NCI-H1930 (cell line): ENCODE measurements around the gene GBGT1.

ENCODE experiments used
- DNase-seq, 2 experiments: peaks; one replicate each; lab custom pipeline; 2025; lab: John Stamatoyannopoulos, UW

Gene GBGT1

GRCh38 chr9:133143639-133144141 is 20.0 kb downstream of the GBGT1 start:
- DNase-seq: no peak

DNA sequence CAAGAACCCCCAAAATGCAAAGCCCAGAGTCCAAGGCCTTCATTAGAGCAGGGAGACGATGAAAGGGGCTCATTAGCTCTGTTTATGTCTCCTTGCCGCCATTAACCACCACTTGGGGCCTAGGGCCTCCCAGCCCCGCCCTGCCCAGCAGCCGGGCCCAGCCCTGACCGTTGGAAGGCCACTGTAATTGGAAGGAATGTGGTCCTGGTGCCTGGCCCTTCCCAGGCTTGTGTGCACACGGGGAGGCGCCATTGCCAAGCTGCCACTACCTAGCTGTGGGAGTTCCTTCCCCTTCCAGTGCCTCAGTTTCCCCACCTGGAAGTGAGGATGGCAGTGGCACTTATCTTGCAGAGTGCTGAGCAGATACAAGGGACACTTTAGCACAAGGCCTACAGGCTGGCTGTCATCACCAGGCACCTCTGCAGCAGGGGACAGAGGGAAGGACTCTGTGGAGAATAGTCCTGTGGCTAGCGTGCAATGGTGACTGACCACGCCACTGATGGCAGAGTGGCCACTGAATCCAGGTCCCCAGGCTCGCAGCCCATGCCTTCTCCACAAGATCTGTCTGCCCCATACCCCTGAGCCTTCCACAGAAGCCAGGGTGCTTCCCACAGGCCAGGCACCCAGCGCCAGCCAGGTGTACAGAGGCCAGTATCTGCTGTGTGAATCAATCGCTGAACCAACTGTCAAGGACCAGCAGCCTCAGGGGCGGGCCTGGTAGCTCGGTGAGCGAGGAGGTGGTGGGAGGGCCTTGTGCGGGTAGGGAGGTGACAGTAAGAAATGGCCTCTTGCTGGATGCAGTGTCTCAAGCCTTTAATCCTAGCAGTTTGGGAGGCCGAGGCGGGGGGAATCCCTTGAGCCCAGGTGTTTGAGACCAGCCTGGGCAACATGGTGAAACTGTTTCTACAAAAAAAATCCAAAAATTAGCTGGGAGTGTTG is 20.8 kb downstream of the GBGT1 start:
- no peak for DNase-seq

DNA sequence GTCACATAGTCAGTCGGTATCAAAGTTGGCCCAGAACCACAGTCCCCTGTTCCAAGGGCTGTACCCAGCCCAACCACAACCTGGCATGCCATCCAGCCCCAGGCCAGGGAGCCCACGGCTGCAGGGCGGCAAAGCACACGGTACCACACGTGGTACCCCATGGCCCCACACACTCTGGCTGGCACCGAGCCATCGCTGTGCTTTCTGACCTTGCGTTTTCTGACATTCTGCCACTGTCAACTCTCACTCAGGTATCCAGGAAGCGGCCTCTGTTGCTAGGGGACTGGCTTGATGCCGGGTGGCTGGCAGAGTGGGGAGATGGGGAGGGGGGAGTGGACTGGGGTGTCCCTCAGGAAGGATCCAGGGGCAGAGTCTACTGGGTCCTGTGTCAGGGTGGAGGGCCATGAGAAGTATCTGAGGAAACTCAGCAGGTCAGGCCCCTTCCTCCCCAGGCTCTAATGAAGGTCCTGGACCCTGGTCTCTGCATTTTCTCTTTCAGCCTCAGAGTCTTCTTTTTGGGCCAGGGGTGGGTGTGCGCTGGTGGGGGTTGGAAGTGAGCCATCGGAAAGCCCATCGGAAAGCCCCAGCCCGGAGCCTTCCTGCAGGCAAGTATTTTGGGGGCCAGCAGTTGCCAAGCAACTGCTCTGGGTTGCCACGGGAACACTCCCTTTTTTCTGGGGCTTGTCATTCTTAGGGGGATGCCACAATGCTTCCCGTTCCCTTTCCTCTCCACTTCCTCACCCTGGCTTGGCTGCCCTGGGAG is 21.7 kb downstream of the GBGT1 start:
- no peak for DNase-seq

DNA sequence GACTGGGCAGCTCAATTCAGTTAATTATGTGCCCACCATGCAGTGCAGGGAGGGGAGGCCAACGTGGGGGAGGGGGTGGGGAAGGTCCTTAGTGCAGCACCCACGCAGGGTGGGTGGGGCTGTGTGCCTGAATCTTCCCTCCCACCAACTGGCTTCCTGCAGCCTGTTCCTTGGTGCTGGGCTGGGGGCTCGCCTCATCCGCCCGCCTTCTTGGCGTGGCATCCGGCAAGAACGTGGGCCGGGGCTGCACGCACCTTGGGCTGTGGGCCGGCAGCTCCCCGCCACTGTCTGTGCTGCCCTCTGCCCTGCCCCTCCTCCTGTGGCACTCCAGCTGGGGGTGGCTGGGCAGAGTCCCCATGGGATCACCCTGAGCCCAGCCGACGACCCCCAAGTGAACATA is 23.1 kb downstream of the GBGT1 start:
- DNase-seq: no peak

DNA sequence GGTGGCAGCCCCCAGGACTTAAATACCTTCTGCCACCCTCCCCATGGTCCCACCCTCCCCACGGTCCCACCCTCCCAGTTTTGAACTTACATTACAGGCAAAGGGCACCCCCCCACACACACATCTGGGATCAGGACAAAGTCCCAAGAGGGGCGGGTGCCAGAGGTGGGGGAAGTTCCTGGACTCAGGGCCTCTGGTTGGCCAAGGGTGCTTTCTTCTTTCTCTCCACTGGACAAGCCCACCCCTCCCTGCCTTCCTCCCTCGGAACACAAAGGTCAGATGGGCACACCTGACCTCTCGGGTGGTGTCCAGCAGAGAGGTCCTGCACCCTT is 23.6 kb downstream of the GBGT1 start:
- no peak for DNase-seq

DNA sequence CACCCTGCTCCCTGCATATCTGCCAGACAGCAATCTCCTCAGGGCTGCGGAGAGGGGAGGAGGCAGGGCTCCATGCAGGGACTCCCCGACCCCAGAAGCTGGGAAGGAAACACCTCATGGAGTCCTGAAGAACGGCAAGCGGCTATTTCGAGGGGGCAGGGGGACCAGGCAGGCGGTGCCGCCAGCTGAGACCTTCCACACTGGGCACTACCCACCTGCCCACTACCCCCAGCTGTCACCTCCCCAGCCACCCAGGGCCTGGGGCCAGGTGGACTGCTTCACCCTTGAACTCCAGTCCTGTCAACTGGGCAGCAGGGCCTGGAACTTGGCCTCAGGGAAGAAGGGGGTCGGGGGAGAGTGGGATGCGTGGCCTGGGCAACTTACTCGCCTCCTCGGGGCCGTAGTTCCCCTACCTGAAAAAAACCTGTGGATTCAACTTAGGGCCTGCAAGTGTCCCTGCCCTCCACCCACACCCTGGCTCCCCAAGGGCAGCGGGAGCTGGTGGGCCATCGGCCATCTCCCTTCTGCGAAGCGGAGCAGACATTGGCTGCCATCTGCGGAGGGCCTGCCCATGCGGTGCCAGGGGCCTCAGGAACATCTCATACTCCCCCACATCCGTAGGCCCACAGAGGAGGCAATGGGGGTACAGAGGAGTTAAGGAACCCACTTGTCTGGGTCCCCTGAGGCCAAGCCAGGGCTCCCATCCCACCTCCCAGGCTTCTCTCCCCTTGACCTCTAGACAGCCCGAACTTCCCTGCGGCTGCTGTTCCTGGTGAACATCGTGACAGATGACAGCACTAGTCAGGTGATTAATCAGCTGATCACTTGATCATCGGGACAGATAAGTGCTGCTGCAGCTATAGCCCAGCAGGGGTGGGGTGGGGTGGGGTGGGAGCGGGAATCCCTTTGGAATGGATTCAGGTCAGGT is 24.2 kb downstream of the GBGT1 start:
- DNase-seq: no peak

GRCh38 chr9:133137451-133138231 is 26.1 kb downstream of the GBGT1 start:
- DNase-seq: no peak

DNA sequence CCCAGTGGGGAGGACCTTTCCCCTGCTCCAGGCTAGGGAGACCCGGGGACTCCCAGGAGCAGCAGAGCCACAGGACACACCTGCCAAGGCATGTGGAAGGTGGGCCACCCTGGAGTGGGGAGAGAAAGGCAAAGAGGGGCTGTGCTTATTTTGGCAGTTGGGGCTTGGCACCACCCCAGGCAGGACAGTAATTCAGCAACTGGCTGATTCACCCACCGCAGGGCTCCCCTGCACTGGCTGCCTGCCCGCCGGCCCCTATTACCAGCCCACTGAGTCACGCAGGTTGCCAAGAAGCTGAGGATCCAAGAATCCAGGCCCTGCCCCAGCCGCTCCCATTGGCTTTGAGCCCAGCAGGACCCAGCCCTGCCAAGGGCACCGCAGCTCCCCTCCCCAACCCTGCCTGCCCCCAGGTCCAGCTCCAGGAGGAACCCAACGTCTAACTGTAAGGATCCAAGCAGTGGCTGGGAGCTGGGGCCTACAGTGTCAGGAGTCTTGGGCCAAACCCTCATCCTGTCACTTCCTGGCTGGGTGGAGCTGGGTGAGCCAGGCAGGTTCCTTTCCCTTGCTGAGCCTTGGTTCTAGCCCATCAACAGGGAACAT is 28.5 kb downstream of the GBGT1 start:
- DNase-seq: no peak

- no peak for DNase-seq
Observed at GRCh38 chr9:133134388-133135145, 29.1 kb downstream of the GBGT1 start.

DNA sequence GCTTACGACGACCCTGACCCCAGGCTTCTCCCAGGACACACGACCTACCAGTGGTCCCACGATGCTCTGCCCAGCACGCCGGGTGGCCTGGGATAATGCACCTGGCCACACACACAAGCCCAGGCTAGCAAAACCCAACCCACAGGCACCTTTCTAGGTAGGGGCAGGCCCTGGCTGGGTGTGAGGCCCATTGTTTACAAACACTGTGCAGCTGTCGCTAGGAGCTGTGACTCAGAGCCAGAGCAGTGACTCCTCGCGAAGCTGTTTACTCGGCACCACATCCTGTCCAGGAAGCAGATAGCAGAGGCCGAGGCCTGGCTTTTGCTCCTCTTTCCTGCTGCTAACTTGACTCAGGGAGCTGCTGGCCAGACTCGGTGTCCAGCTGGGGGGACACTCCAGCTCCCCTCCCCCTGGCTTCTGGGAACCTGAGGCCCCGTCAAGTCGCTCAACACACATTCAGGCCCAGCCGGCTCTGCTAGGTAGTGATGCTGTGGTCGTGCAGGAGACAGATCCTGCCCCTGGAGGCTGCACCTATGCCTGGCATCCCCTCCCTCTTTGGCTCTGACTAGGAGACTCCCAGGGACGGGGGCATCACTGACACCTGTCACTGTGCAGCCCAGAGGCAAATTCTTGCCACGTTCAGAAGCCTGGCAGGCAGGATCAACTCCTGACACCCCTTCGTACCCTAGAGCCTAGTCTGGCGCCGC is 29.9 kb downstream of the GBGT1 start:
- DNase-seq: peak in 1 of 2 experiments; percentile 16

GRCh38 chr9:133132174-133132573 is 31.5 kb downstream of the GBGT1 start:
- DNase-seq: no peak

DNA sequence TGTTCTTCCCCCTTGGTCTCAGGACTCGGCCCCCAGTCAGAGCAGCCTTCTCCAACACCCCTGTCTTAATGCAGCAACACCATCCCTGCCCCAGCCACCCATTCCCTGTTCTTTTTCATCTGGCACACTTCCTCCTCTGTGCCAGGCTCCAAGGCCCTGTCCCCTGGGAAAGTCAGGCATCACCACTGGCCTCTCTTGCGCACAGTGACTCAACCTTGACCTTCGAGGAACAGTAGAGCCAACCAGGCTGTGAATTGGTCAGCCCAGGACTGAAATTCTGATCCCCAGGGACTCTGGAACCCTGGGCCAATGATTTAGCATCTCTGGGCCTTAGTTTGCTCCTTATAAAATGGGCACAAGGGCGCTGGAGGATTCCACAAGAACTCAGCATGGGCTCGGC is 32.2 kb downstream of the GBGT1 start:
- no peak for DNase-seq

GRCh38 chr9:133130685-133131244 is 32.9 kb downstream of the GBGT1 start:
- no peak for DNase-seq

DNA sequence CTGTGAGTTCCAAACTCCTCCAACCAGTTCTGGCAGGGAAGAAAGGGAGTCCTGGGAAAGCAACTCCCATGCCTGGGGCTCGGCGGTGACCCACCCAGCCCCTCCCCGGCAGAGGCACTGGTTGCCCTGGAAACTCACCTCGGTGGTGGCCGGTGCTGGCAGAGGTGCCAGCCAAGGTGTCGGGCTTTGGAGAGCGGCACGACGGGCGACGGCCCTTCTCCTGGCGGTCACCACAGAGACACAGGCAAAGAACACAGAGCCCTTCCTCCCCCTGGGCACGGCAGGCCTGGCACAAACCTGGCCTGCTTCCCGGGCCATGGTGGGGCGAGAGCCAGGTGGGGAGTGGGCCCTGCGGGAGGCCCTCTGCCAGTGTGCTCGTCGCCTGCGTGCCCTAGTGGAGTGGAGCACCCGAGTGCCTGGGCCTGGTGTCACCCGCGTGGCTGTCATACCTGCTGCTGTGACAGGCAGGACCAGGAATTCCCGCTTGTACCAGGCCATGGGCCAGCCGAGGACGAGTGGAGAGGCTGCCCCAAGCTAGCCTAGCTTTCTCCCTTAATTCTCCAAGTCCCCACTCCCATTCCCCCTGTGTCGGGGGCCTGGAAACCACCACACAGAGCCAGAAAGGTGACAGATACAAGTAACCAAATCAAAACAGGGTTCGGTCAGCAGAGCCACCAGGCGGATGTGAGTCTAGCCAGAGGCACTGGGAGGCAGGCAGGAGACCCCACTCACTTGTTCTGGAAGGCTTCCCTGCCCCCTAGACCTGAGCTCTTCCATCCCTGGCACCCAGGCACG is 34.5 kb downstream of the GBGT1 start:
- no peak for DNase-seq

GRCh38 chr9:133128152-133128551 is 35.6 kb downstream of the GBGT1 start:
- DNase-seq: no peak

- no peak for DNase-seq
Observed at GRCh38 chr9:133127340-133127981, 36.3 kb downstream of the GBGT1 start.

DNA sequence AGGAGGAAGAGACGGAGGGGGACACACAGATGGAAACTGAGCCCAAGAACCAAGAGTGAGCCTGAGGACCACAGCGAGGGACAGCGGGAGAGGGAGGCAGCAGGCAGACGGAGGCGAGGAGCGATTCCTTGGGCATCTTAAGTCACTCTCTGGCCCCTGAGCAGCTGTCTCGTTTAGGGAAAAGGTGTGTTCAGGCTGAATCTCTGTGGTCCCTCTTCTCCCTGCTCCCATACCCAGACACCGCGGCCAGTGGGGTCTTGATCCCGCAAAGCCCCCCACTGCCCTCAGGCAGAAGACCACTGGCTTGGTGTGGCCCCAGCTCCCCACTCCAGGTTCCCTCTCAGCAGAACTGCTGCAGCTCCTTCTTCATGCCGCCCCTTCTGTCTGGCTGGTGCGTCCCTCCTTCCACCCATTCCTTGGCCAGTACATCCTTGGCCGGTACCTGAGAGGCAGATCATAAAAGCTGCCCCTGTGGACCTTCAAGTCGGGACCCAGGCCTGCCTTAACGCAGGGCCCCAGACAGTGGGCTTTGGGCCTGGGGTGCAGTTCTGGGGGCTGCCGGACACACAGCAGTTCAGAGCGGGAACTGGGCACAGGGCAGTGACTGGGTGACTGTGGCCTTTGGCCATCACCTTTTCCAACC is 36.9 kb downstream of the GBGT1 start:
- no peak for DNase-seq
